CD4-positive, alpha-beta T cell treated with Interleukin-15 for 4 hours (primary cell): ENCODE results near the gene SYT4.

Source experiments
- DNase-seq: peaks from one replicate; pipeline ENCODE4 v3.0.0-alpha.2; 2020; ENCODE audit warnings: low spot score

SYT4 gene

GRCh38 chr18:43220691-43221090 is 56.6 kb downstream of the SYT4 start:
- DNase-seq, result no peak
